Lung (tissue), 12 donors: Measurements from ENCODE around the gene LSM2. TPM values are rescaled to one million over a fixed set of nuclear protein-coding genes. Genes with fewer than 3 reads are reported as not detected.
"Not testable (repeated sequence)": the region's sequence is repeated elsewhere in the genome, so short reads cannot be mapped to it uniquely, and the experiment has no call there.

ENCODE experiments used
- ATAC-seq: fragments of 200-7000 bp; cut with Tn5 transposase; one replicate; pipeline ENCODE4 v1.9.1; 2020; ENCODE audit warnings: moderate number of reproducible peaks; ENCODE audit not compliant: insufficient read depth, low FRiP score
- DNase-seq, 3 donors: peaks; one replicate each; pipeline ENCODE4 v3.0.0-alpha.2; 2013 to 2017
- H3K27ac ChIP-seq, 2 donors: one replicate each; pipeline ENCODE4 v1.5.1; 2013; ENCODE audit warnings: mild to moderate bottlenecking in 2 of 2, moderate library complexity in 2 of 2, control low read depth in 1 of 2, inconsistent platforms in 1 of 2, low read depth in 1 of 2, low read length in 1 of 2
- H3K27me3 ChIP-seq, 3 donors: one replicate each; pipeline ENCODE4 v1.5.1; 2013; ENCODE audit warnings: low read length in 2 of 3; ENCODE audit not compliant: control insufficient read depth in 3 of 3, insufficient read depth in 3 of 3
- H3K36me3 ChIP-seq, 4 donors: one replicate each; pipeline ENCODE4 v1.5.1; 2013; ENCODE audit warnings: low read length in 4 of 4, mild to moderate bottlenecking in 1 of 4, moderate library complexity in 1 of 4; ENCODE audit not compliant: control insufficient read depth in 4 of 4, insufficient read depth in 4 of 4
- H3K4me1 ChIP-seq, 5 donors: one replicate each; pipeline ENCODE4 v1.5.1; 2013; ENCODE audit warnings: low read length in 5 of 5, mild to moderate bottlenecking in 2 of 5, moderate library complexity in 1 of 5; ENCODE audit not compliant: control insufficient read depth in 5 of 5, insufficient read depth in 5 of 5
- H3K4me3 ChIP-seq: one replicate; pipeline ENCODE4 v1.5.1; 2013; ENCODE audit warnings: mild to moderate bottlenecking, control low read depth, moderate library complexity
- H3K9ac ChIP-seq, 2 donors: one replicate each; pipeline ENCODE4 v1.5.1; 2013; ENCODE audit warnings: low read length in 2 of 2, control low read depth in 1 of 2; ENCODE audit not compliant: insufficient read depth in 1 of 2
- H3K9me3 ChIP-seq, 4 donors: one replicate each; pipeline ENCODE4 v1.5.1; 2013; ENCODE audit warnings: low read length in 3 of 4, mild to moderate bottlenecking in 1 of 4, moderate library complexity in 1 of 4; ENCODE audit not compliant: control insufficient read depth in 4 of 4, insufficient read depth in 3 of 4
- CTCF ChIP-seq: IDR thresholded peaks from 2 replicates; pipeline ENCODE4 v1.5.1; 2012; ENCODE audit warnings: mild to moderate bottlenecking; ENCODE audit errors: control extremely low read depth, extremely low read depth
- WGBS, 2 donors: extraction: QIAGEN DNeasy Blood & Tissue Kit; methylation state at CpG; one replicate each; pipeline ENCODE4 v1.1.7; 2013; 5-methylcytosine and 5-hydroxymethylcytosine counted together
- polyA plus RNA-seq, 2 donors: library from polyadenylated mRNA; stranded (reverse); fragments of 200-250 nt; gene quantifications; one replicate each; pipeline ENCODE4 v1.2.1, GENCODE V29; 2013
- total RNA-seq, 2 donors: library from RNA; depleted of rRNA in 1 of 2; stranded (reverse); fragments of >200 nt in 1 of 2; gene quantifications; one replicate each; pipeline ENCODE4 v1.2.1, GENCODE V29; 2014 to 2021
- donor health status: control.
- donor health status: control.
- donor health status: Bipolar disorder and iron deficiency.
- donor health status: healthy.
- donor health status: DM: yes; HTN: yes; CAD: no.

The LSM2 gene
- total and polyA plus RNA-seq, 4 donors: 22.0 to 66.7 (median 45.7) TPM

- H3K9me3 ChIP-seq: no peaks in the 10 kb centered on the region
- peaks cover 0 to 18% (median 6%) of the 10 kb centered on the region in 5 donors for H3K4me1 ChIP-seq
- no peaks in the 10 kb centered on the region for H3K27me3 ChIP-seq
- H3K4me3 ChIP-seq: no peak overlapping the region
- no peak for ATAC-seq
- TF ChIP-seq CTCF: no peak
- H3K9ac ChIP-seq: no peak overlapping the region
- no peaks in the 10 kb centered on the region for H3K36me3 ChIP-seq
- H3K27ac ChIP-seq: peak overlapping the region; percentile 56 to 61
- DNase-seq: no peak
These were observed 13.1 kb upstream of the LSM2 start for GRCh38 chr6:31819871-31820299.

DNA sequence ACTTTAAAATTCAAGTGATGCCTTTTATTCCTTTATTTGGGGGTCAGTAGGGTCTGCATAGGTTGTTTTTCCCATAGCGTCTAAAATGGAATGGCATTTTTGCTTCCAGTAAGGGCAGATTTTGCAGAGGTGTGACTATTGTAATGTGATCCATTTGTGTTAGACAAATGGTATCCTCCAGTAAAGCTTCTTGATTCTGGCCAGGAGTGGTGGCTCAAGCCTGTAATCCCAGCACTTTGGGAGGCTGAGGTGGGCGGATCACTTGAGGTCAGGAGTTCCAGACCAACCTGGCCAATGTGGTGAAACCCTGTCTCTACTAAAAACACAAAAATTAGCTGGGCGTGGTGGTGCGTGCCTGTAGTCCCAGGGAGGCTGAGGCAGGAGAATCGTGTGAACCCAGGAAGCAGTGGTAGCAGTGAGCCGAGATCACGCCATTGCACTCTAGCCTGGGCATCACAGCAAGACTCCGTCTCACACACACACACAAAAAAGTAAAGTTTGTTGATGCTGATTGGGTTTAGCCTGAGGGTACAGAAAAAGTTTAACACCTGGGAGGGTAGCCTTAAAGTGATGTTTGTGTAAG, 11.3 kb upstream of the LSM2 start:
- H3K27ac ChIP-seq: peak overlapping the region; percentile 55 to 91
- not testable (repeated sequence) for H3K36me3 ChIP-seq, DNase-seq, ATAC-seq, H3K27me3 ChIP-seq, H3K9me3 ChIP-seq, H3K4me3 ChIP-seq
- H3K9ac ChIP-seq: peak overlapping the region in 1 of 2 donors; percentile 68
- H3K4me1 ChIP-seq: peaks cover 2 to 24% (median 9%) of the 10 kb centered on the region in 5 donors
- 40 to 43% methylated on average over 8 of the region's 8 CpGs for WGBS, 2 donors

DNA sequence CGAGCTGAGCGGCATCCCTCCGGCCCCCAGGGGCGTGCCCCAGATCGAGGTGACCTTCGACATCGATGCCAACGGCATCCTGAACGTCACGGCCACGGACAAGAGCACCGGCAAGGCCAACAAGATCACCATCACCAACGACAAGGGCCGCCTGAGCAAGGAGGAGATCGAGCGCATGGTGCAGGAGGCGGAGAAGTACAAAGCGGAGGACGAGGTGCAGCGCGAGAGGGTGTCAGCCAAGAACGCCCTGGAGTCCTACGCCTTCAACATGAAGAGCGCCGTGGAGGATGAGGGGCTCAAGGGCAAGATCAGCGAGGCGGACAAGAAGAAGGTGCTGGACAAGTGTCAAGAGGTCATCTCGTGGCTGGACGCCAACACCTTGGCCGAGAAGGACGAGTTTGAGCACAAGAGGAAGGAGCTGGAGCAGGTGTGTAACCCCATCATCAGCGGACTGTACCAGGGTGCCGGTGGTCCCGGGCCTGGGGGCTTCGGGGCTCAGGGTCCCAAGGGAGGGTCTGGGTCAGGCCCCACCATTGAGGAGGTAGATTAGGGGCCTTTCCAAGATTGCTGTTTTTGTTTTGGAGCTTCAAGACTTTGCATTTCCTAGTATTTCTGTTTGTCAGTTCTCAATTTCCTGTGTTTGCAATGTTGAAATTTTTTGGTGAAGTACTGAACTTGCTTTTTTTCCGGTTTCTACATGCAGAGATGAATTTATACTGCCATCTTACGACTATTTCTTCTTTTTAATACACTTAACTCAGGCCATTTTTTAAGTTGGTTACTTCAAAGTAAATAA, 10.6 kb upstream of the LSM2 start:
- not testable (repeated sequence) for H3K36me3 ChIP-seq, H3K9me3 ChIP-seq, H3K27me3 ChIP-seq, ATAC-seq
- 36 to 41% methylated on average over 15 of the region's 37 CpGs for WGBS, 2 donors
- Histone ChIP-seq H3K4me1 (peaks cover 2 to 20% (median 9%) of the 10 kb centered on the region in 5 donors), H3K27ac (peak overlapping the region; percentile 37 to 91), H3K9ac (peak overlapping the region in 1 of 2 donors; percentile 68), H3K4me3 (peak overlapping the region; percentile 35)
- peak in 2 of 3 donors; percentile 40 to 49 for DNase-seq

GRCh38 chr6:31815025-31815838, 8.5 kb upstream of the LSM2 start, which contains the start of the genes HSPA1A and HSPA1L:
Gene HSPA1A, plus strand, starts transcription at chr6:31815543. Its CDS starts 214 bp downstream, at chr6:31815757.
Gene HSPA1L, minus strand, starts transcription at chr6:31815283. Its CDS starts 3,311 bp downstream, at chr6:31811972.
- Histone ChIP-seq H3K9ac (peak within 1 kb of the TSS; percentile 63 to 84), H3K4me1 (peaks cover 0 to 12% (median 6%) of the 10 kb centered on the region in 5 donors), H3K27me3 (no peaks in the 10 kb centered on the region), H3K27ac (peak within 1 kb of the TSS; percentile 93 to 96), H3K36me3 (no peaks in the 10 kb centered on the region), H3K4me3 (peak within 1 kb of the TSS; percentile 61), H3K9me3 (no peaks in the 10 kb centered on the region)
- ATAC-seq: peak; percentile 84
- TF ChIP-seq CTCF: no peak
- peak; percentile 99 for DNase-seq
- WGBS, 2 donors: 0 to 1% methylated on average over 55 to 56 of the region's 56 CpGs
